ENCODE data around the gene CLEC5A. TPM values are rescaled to one million over a fixed set of nuclear protein-coding genes. Genes with fewer than 3 reads are reported as not detected.

The CLEC5A gene
- total RNA-seq, 1 experiment from 2014 or later: not detected

- CTCF ChIA-PET: no interaction called here
- intact Hi-C loops (cut with micrococcal nuclease; ENCODE audit: unreplicated experiment): no loop called here
- no peak overlapping the region for H3K27ac Mint-ChIP-seq (ENCODE audit: unreplicated experiment)
- H3K36me3 Mint-ChIP-seq (ENCODE audit: insufficient read depth, unreplicated experiment): no peaks in the 10 kb centered on the region
- H3K27me3 Mint-ChIP-seq (ENCODE audit: unreplicated experiment): no peaks in the 10 kb centered on the region
- no peaks in the 10 kb centered on the region for H3K9me3 Mint-ChIP-seq (ENCODE audit: low read depth, unreplicated experiment)
- H3K4me3 Mint-ChIP-seq (ENCODE audit: low read depth, unreplicated experiment): no peak overlapping the region
- H3K4me1 Mint-ChIP-seq (ENCODE audit: low read depth, unreplicated experiment): no peaks in the 10 kb centered on the region
- no TSS peak for BruUV-seq (replicated peaks)
- TF ChIP-seq, protein P1, sequence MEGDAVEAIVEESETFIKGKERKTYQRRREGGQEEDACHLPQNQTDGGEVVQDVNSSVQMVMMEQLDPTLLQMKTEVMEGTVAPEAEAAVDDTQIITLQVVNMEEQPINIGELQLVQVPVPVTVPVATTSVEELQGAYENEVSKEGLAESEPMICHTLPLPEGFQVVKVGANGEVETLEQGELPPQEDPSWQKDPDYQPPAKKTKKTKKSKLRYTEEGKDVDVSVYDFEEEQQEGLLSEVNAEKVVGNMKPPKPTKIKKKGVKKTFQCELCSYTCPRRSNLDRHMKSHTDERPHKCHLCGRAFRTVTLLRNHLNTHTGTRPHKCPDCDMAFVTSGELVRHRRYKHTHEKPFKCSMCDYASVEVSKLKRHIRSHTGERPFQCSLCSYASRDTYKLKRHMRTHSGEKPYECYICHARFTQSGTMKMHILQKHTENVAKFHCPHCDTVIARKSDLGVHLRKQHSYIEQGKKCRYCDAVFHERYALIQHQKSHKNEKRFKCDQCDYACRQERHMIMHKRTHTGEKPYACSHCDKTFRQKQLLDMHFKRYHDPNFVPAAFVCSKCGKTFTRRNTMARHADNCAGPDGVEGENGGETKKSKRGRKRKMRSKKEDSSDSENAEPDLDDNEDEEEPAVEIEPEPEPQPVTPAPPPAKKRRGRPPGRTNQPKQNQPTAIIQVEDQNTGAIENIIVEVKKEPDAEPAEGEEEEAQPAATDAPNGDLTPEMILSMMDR (IDR thresholded peaks at IDR 0.05; ENCODE audit: unreplicated experiment): no peak
- DNase-seq: no peak
Observed at GRCh38 chr7:141949021-141949420, 2.2 kb upstream of the CLEC5A start.

GRCh38 chr7:141945356-141945755 lies 1.4 kb downstream of the CLEC5A start:
- intact Hi-C loops (cut with micrococcal nuclease; ENCODE audit: unreplicated experiment): no loop called here

GRCh38 chr7:141944811-141945210 lies 2.0 kb downstream of the CLEC5A start:
- no peaks in the 10 kb centered on the region for H3K4me1 Mint-ChIP-seq (ENCODE audit: low read depth, unreplicated experiment)
- no peak overlapping the region for H3K27ac Mint-ChIP-seq (ENCODE audit: unreplicated experiment)
- DNase-seq: no peak
- CTCF ChIA-PET: no interaction called here
- intact Hi-C loops (cut with micrococcal nuclease; ENCODE audit: unreplicated experiment): no loop called here
- no peaks in the 10 kb centered on the region for H3K36me3 Mint-ChIP-seq (ENCODE audit: insufficient read depth, unreplicated experiment)
- no TSS peak for BruUV-seq (replicated peaks)
- no peak overlapping the region for H3K4me3 Mint-ChIP-seq (ENCODE audit: low read depth, unreplicated experiment)
- H3K27me3 Mint-ChIP-seq (ENCODE audit: unreplicated experiment): no peaks in the 10 kb centered on the region
- TF ChIP-seq, protein P1 (IDR thresholded peaks at IDR 0.05; ENCODE audit: unreplicated experiment): no peak
- H3K9me3 Mint-ChIP-seq (ENCODE audit: low read depth, unreplicated experiment): peaks cover 13% of the 10 kb centered on the region

More at GRCh38 chr7:141945356-141945755, 1.4 kb downstream of the CLEC5A start:
- Mint-ChIP-seq H3K27me3 (ENCODE audit: unreplicated experiment) (no peaks in the 10 kb centered on the region), H3K27ac (ENCODE audit: unreplicated experiment) (no peak overlapping the region), H3K4me3 (ENCODE audit: low read depth, unreplicated experiment) (no peak overlapping the region), H3K4me1 (ENCODE audit: low read depth, unreplicated experiment) (no peaks in the 10 kb centered on the region), H3K9me3 (ENCODE audit: low read depth, unreplicated experiment) (peaks cover 10% of the 10 kb centered on the region), H3K36me3 (ENCODE audit: insufficient read depth, unreplicated experiment) (no peaks in the 10 kb centered on the region)
- TF ChIP-seq, protein P1 (IDR thresholded peaks at IDR 0.05; ENCODE audit: unreplicated experiment): no peak
- CTCF ChIA-PET: no interaction called here
- no TSS peak for BruUV-seq (replicated peaks)
- DNase-seq: no peak

DNA sequence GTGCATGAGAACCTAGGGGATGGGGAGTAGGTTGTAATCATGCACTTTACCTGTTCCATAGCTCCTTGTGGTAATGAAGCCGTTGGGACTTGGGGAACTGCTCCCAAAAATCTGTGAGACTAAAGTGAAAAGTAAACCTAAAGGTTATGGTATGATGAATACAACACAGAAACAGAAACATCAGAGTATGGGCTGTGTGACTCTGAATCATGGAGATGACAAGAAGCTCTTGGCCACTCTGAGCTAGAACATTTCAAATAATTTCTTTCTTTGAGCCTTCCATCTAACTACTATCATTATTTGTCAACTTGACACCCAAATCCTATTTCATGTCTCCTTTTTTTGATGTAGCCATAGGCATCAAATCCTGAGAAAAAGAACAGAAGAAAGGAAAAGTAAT lies 2.9 kb downstream of the CLEC5A start:
- Mint-ChIP-seq H3K36me3 (ENCODE audit: insufficient read depth, unreplicated experiment) (no peaks in the 10 kb centered on the region), H3K27ac (ENCODE audit: unreplicated experiment) (no peak overlapping the region), H3K9me3 (ENCODE audit: low read depth, unreplicated experiment) (peaks cover 13% of the 10 kb centered on the region), H3K27me3 (ENCODE audit: unreplicated experiment) (no peaks in the 10 kb centered on the region), H3K4me1 (ENCODE audit: low read depth, unreplicated experiment) (no peaks in the 10 kb centered on the region), H3K4me3 (ENCODE audit: low read depth, unreplicated experiment) (no peak overlapping the region)
- DNase-seq: no peak
- BruUV-seq (replicated peaks): no TSS peak
- TF ChIP-seq, protein P1 (IDR thresholded peaks at IDR 0.05; ENCODE audit: unreplicated experiment): no peak
- intact Hi-C loops (cut with micrococcal nuclease; ENCODE audit: unreplicated experiment): no loop called here
- CTCF ChIA-PET: no interaction called here
